ENCODE measurements around the gene CDC42EP2.

DNA sequence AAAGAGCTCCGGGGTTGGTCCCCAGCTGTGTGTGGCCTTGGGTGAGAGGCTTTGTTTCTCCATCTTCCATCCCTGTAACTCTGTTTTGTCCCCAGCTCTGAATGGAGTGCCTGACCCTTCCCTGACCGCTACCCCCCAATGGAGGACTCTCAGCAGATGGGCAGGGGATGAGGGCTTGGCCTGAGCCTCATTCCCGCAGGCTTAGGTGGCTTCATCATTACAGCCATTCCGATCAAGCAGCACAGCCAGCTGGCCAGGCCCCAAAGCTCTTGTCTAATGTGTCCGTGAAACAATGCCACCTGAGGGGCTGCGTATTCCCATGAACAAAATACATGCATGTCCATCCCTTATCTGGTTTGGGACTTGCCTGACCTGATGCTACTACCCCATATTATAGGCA lies 3.9 kb upstream of the CDC42EP2 start:
- TF ChIP-seq EP300 (IDR thresholded peaks at IDR 0.05) (no peak), RFX5 (IDR thresholded peaks at IDR 0.05) (no peak), POLR2A (IDR thresholded peaks at IDR 0.05; ENCODE audit: low read length) (no peak), CBX8 (IDR thresholded peaks at IDR 0.05) (no peak)

All from A549 (cell line).